Measurements from ENCODE around the gene DCAF7. TPM values are rescaled to one million over a fixed set of nuclear protein-coding genes. Genes with fewer than 3 reads are reported as not detected.
A peak's percentile ranks its signal among the peaks of the same experiment; 100 is the strongest.

Gene DCAF7
- total RNA-seq, 6 donors from 2014 or later = 26.0 to 86.3 (median 42.3) TPM

DNA sequence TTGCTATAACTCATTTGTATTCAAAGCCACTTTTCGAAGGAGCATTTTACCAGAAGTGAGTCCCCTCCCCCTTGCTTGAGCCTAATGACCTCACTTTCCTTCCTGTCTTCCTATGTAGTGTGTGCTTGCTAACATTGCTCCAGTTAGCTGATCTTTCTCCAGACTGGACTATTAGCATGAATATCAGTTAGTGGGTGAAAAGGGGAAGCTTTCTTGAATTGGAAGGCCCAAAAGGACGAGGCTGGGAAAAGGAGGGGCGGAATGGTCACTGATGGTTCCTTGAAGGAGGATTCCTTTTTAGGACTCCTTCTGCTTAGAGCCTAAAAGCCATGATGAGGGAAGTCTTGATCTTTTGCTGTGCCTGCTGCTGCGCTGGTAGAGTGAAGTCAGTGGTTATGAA lies 83.9 kb downstream of the DCAF7 start:
- Histone ChIP-seq H3K27ac (peak overlapping the region; percentile 48 to 81 (median 64)), H3K4me1 (peaks cover 39 to 54% (median 42%) of the 10 kb centered on the region in 4 donors), H3K4me3 (no peak overlapping the region), H3K9me3 (no peaks in the 10 kb centered on the region), H3K36me3 (peaks cover 0 to 59% (median 17%) of the 10 kb centered on the region in 4 donors), H3K27me3 (no peaks in the 10 kb centered on the region)
- no peak for TF ChIP-seq POLR2A (IDR thresholded peaks at IDR 0.05)
- TF ChIP-seq, protein P1, sequence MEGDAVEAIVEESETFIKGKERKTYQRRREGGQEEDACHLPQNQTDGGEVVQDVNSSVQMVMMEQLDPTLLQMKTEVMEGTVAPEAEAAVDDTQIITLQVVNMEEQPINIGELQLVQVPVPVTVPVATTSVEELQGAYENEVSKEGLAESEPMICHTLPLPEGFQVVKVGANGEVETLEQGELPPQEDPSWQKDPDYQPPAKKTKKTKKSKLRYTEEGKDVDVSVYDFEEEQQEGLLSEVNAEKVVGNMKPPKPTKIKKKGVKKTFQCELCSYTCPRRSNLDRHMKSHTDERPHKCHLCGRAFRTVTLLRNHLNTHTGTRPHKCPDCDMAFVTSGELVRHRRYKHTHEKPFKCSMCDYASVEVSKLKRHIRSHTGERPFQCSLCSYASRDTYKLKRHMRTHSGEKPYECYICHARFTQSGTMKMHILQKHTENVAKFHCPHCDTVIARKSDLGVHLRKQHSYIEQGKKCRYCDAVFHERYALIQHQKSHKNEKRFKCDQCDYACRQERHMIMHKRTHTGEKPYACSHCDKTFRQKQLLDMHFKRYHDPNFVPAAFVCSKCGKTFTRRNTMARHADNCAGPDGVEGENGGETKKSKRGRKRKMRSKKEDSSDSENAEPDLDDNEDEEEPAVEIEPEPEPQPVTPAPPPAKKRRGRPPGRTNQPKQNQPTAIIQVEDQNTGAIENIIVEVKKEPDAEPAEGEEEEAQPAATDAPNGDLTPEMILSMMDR (IDR thresholded peaks at IDR 0.05) = no peak
- TF ChIP-seq EP300 (IDR thresholded peaks at IDR 0.05) = peak in 1 of 4 donors; percentile 10
- TF ChIP-seq POLR2AphosphoS5 (IDR thresholded peaks at IDR 0.05) = peak in 1 of 2 donors; percentile 35
- ATAC-seq (ENCODE audit: low FRiP score in 2 of 2) (peak in 1 of 2 donors; percentile 75), DNase-seq (no peak)
- 37 to 53% methylated on average over 4 of the region's 4 CpGs for WGBS, 2 donors

DNA sequence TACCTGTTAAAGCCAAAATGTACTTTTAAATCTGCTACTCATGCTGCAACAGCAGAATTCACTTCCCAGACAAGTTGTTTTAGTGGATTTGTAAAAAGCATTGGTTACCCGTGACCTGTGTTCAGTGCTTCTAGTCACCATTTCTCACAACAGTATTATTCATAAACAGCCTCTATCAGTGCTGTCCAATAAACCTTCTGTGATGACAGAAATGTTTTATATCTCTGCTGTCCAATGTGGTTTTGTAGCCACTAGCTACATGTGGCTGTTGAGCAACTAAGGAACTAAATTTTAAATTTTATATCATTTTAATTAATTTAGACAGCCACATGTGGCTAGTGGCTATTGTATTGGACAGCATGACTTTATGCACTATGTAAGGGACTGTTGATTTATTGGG lies 84.5 kb downstream of the DCAF7 start:
- WGBS, 2 donors = 88 to 89% methylated on average over 1 of the region's 1 CpG
- ATAC-seq (ENCODE audit: low FRiP score in 2 of 2) = no peak
- H3K27me3 ChIP-seq = no peaks in the 10 kb centered on the region
- H3K9me3 ChIP-seq = no peaks in the 10 kb centered on the region
- H3K36me3 ChIP-seq = peaks cover 0 to 58% (median 17%) of the 10 kb centered on the region in 4 donors
- no peak for DNase-seq
- peak overlapping the region; percentile 18 to 81 (median 64) for H3K27ac ChIP-seq
- no peak overlapping the region for H3K4me3 ChIP-seq
- peaks cover 35 to 48% (median 38%) of the 10 kb centered on the region in 4 donors for H3K4me1 ChIP-seq
- TF ChIP-seq POLR2A (IDR thresholded peaks at IDR 0.05) = no peak
- TF ChIP-seq POLR2AphosphoS5 (IDR thresholded peaks at IDR 0.05) = no peak
- TF ChIP-seq, protein P1 (IDR thresholded peaks at IDR 0.05) = no peak
- TF ChIP-seq EP300 (IDR thresholded peaks at IDR 0.05) = no peak

DNA sequence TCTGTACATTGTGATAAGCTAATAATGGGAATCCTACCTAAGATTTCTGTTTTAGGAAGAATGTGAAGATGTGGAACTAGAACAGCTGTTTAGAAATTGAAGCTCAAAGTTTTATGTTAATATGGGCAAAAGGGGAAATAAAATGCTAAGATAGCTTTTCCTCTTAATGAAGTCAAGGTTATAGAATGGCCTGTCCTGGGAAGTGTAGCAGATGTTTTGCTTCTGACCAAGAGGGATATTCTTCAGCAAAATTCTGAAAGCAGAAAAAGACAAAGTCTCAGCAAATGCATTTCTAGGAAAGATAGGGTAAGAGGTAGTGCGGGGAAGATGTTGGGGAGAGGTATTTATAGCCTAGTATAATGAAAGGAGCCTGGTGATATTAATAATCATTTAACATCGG lies 85.0 kb downstream of the DCAF7 start:
- 89 to 91% methylated on average over 2 of the region's 2 CpGs for WGBS, 2 donors
- ATAC-seq (ENCODE audit: low FRiP score in 2 of 2) (no peak), DNase-seq (no peak)
- H3K27ac ChIP-seq = peak overlapping the region in 3 of 4 donors; percentile 3 to 81 (median 74)
- TF ChIP-seq, protein P1 (IDR thresholded peaks at IDR 0.05) = no peak
- no peak for TF ChIP-seq POLR2AphosphoS5 (IDR thresholded peaks at IDR 0.05)
- TF ChIP-seq POLR2A (IDR thresholded peaks at IDR 0.05) = no peak
- TF ChIP-seq EP300 (IDR thresholded peaks at IDR 0.05) = no peak
- no peaks in the 10 kb centered on the region for H3K27me3 ChIP-seq
- no peak overlapping the region for H3K4me3 ChIP-seq
- H3K9me3 ChIP-seq = no peaks in the 10 kb centered on the region
- peaks cover 0 to 58% (median 17%) of the 10 kb centered on the region in 4 donors for H3K36me3 ChIP-seq
- H3K4me1 ChIP-seq = peaks cover 30 to 43% (median 35%) of the 10 kb centered on the region in 4 donors

DNA sequence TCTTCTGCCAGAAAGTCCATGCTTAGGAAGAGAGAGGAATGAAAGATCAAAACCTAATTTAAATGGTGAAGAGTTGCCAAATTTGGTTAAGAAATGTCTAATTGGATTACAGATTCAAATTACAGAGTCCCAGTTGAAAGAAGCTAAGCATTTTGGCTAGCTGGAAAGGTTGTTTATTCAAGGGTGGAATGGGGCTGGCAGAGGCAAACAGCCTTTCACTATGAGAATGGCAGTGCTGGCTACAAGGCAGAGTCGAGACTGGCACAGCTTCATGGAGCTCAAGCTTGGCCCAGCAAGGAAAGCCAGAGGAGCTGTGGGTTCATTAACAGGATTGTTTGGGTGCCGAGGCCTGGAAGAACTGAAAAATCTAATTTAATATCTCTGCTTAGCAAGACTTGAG lies 85.5 kb downstream of the DCAF7 start:
- no peak for DNase-seq
- H3K27me3 ChIP-seq = no peaks in the 10 kb centered on the region
- H3K27ac ChIP-seq = peak overlapping the region in 2 of 4 donors; percentile 3 to 19
- peaks cover 30 to 38% (median 33%) of the 10 kb centered on the region in 4 donors for H3K4me1 ChIP-seq
- TF ChIP-seq EP300 (IDR thresholded peaks at IDR 0.05) = no peak
- TF ChIP-seq POLR2A (IDR thresholded peaks at IDR 0.05) = no peak
- no peak for TF ChIP-seq POLR2AphosphoS5 (IDR thresholded peaks at IDR 0.05)
- TF ChIP-seq, protein P1 (IDR thresholded peaks at IDR 0.05) = no peak
- peaks cover 0 to 62% (median 17%) of the 10 kb centered on the region in 4 donors for H3K36me3 ChIP-seq
- H3K9me3 ChIP-seq = no peaks in the 10 kb centered on the region
- no peak for ATAC-seq (ENCODE audit: low FRiP score in 2 of 2)
- WGBS, 2 donors = 76 to 88% methylated on average over 2 of the region's 2 CpGs
- no peak overlapping the region for H3K4me3 ChIP-seq

DNA sequence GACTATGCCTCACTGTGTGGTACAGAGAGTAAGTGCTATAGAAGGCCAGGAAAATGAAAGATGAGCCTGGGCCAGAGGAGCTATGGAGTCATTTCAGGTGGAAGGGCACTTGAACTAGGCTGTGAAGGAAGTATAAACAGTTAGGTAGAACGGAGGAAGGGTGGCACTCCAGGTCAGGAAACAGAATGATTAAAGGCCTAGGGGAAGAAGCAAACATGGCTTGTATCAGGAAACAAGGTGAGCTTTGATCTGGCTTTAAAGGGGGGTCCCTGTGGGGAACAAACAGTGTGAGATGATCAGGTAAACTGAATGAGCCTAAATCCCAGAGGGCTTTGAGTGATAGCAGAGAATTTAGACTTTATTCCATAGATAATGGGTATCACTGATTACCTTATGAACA lies 88.8 kb downstream of the DCAF7 start:
- no peak for TF ChIP-seq POLR2A (IDR thresholded peaks at IDR 0.05)
- no peak for TF ChIP-seq POLR2AphosphoS5 (IDR thresholded peaks at IDR 0.05)
- no peak for TF ChIP-seq EP300 (IDR thresholded peaks at IDR 0.05)
- TF ChIP-seq, protein P1 (IDR thresholded peaks at IDR 0.05) = no peak
- Histone ChIP-seq H3K4me1 (peaks cover 12 to 25% (median 20%) of the 10 kb centered on the region in 4 donors), H3K9me3 (no peaks in the 10 kb centered on the region), H3K27ac (no peak overlapping the region), H3K4me3 (no peak overlapping the region), H3K27me3 (no peaks in the 10 kb centered on the region), H3K36me3 (peaks cover 0 to 59% (median 13%) of the 10 kb centered on the region in 4 donors)
- ATAC-seq (ENCODE audit: low FRiP score in 2 of 2) (no peak), DNase-seq (no peak)
- 32 to 46% methylated on average over 1 of the region's 1 CpG for WGBS, 2 donors
